ENCODE measurements around the gene DCN.
"Not testable (repeated sequence)": the region's sequence is repeated elsewhere in the genome, so short reads cannot be mapped to it uniquely, and the experiment has no call there.

DCN gene

GRCh38 chr12:91219919-91220318 lies 37.3 kb upstream of the DCN start:
- no peak overlapping the region for H3K4me3 ChIP-seq (ENCODE audit: low read depth, low read length)
- TF ChIP-seq, protein P1, sequence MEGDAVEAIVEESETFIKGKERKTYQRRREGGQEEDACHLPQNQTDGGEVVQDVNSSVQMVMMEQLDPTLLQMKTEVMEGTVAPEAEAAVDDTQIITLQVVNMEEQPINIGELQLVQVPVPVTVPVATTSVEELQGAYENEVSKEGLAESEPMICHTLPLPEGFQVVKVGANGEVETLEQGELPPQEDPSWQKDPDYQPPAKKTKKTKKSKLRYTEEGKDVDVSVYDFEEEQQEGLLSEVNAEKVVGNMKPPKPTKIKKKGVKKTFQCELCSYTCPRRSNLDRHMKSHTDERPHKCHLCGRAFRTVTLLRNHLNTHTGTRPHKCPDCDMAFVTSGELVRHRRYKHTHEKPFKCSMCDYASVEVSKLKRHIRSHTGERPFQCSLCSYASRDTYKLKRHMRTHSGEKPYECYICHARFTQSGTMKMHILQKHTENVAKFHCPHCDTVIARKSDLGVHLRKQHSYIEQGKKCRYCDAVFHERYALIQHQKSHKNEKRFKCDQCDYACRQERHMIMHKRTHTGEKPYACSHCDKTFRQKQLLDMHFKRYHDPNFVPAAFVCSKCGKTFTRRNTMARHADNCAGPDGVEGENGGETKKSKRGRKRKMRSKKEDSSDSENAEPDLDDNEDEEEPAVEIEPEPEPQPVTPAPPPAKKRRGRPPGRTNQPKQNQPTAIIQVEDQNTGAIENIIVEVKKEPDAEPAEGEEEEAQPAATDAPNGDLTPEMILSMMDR (IDR thresholded peaks at IDR 0.05; ENCODE audit: borderline replicate concordance, insufficient read depth, low read depth, low read length), result no peak

DNA sequence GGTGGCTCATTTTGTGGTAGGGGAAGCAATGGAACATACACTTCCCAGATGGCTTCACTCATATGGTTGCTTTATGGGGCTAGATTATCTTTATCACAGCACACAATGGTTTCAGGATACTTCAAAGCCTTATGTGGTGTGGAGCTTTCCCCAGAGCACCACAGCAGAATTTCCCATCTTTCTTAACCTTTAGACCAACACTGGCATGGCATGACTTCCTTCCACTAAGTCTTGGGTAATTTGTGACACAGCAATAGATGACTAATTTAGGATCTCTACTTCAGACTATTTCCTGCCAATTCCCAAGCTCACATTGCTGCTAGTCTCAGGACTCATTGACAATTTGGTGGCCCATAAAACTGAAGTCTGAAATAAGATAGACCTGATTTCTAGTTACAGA lies 36.9 kb upstream of the DCN start:
- TF ChIP-seq, protein P1 (IDR thresholded peaks at IDR 0.05; ENCODE audit: borderline replicate concordance, insufficient read depth, low read depth, low read length), result no peak
- no peak overlapping the region for H3K4me3 ChIP-seq (ENCODE audit: low read depth, low read length)

DNA sequence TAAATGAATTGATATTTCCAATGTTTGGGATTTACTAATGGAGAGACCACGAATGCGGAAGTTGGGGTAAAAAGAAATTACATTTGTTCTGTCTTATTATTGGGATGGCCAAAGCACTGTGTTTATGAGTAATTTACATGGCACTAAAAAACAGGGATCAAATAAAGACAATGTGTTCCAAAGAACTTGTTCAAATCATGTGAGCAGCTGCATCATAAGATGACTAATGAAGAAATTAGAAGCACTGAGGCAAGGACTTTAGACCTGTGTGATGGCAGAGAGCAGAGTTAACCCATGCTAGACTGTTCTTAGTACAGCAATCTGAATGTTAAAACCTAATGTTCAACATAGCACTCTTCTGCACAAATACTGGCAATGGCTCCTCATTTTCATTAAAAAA lies 34.3 kb upstream of the DCN start:
- no peak overlapping the region for H3K4me3 ChIP-seq (ENCODE audit: low read depth, low read length)
- TF ChIP-seq, protein P1 (IDR thresholded peaks at IDR 0.05; ENCODE audit: borderline replicate concordance, insufficient read depth, low read depth, low read length), result no peak

- TF ChIP-seq, protein P1 (IDR thresholded peaks at IDR 0.05; ENCODE audit: borderline replicate concordance, insufficient read depth, low read depth, low read length), result no peak
- no peak overlapping the region for H3K4me3 ChIP-seq (ENCODE audit: low read depth, low read length)
Observed at GRCh38 chr12:91215940-91216454, 33.4 kb upstream of the DCN start.

DNA sequence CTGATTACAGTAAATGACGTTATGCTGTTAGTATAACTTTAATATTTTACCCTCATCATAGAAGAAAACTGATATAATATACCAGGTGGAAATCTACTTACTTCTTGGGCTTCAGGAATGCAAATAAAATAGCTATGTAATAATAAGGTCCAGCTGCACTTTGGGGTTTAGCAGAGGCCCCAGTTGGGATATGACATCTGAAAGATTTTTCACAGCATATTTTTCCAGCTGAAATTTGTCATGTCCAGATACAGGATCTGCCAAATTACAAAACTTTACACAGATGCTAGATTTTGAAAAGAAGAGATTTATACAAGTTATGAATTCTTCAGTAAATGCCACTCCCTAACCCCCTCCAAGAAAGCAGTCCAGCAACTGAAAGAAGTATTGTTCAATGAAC lies 29.2 kb upstream of the DCN start:
- TF ChIP-seq, protein P1 (IDR thresholded peaks at IDR 0.05; ENCODE audit: borderline replicate concordance, insufficient read depth, low read depth, low read length), result no peak
- no peak overlapping the region for H3K4me3 ChIP-seq (ENCODE audit: low read depth, low read length)

GRCh38 chr12:91210618-91211017 lies 28.0 kb upstream of the DCN start:
- TF ChIP-seq, protein P1 (IDR thresholded peaks at IDR 0.05; ENCODE audit: borderline replicate concordance, insufficient read depth, low read depth, low read length), result no peak
- no peak overlapping the region for H3K4me3 ChIP-seq (ENCODE audit: low read depth, low read length)

DNA sequence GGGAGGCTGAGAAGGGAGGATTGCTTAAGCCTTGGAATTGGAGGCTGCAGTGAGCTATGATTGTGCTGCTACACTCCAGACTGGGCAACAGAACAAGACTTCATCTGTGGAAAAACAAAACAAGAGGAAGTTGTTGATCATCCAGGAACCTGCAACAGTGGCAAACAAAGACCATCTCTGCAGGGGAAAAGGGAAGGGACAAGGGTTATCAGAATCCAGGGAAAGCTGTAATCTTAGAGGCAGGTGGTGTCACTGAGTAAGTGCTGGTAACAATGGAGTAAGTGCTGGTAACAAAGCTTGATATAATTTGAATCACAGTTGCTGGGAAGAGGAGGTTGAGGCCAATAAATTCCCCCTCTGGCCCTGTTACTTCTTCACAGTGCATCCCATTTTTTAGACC lies 27.5 kb upstream of the DCN start:
- TF ChIP-seq, protein P1 (IDR thresholded peaks at IDR 0.05; ENCODE audit: borderline replicate concordance, insufficient read depth, low read depth, low read length), result no peak

GRCh38 chr12:91207301-91207700 lies 24.7 kb upstream of the DCN start:
- H3K4me3 ChIP-seq (ENCODE audit: low read depth, low read length), result not testable (repeated sequence)

More for the DNA sequence above, 27.5 kb upstream of the DCN start:
- H3K4me3 ChIP-seq (ENCODE audit: low read depth, low read length), result no peak overlapping the region

Data from GM12875 (cell line).